K562 (cell line): Measurements from ENCODE around the gene C16orf92. TPM values are rescaled to one million over a fixed set of nuclear protein-coding genes. Genes with fewer than 3 reads are reported as not detected.

Experiments
- ARID1B ChIP-seq: fragments of 450-650 bp; IDR thresholded peaks from 2 replicates; pipeline ENCODE4 v1.6.1; 2016; ENCODE audit warnings: antibody characterized with exemption, mild to moderate bottlenecking, inconsistent platforms
- ASH1L ChIP-seq: fragments of 450-650 bp; IDR thresholded peaks from 2 replicates; pipeline ENCODE4 v1.6.1; 2018; ENCODE audit warnings: borderline replicate concordance, mild to moderate bottlenecking, low read depth; ENCODE audit not compliant: partially characterized antibody
- CBX1 ChIP-seq: sonication (generic); IDR thresholded peaks from 2 replicates; pipeline ENCODE4 v1.6.1; 2016; ENCODE audit warnings: antibody characterized with exemption, low read depth, mild to moderate bottlenecking
- CHD1 ChIP-seq: fragments of 200-600 bp; sonication (generic); IDR thresholded peaks from one replicate; pipeline ENCODE4 v1.6.1; 2012; ENCODE audit warnings: mild to moderate bottlenecking, moderate library complexity, low read length, inconsistent platforms
- DMBX1 ChIP-seq: fragments of 250-450 bp; sonication (Bioruptor Pico); IDR thresholded peaks from 2 replicates; pipeline ENCODE4 v1.8.0; 2022; ENCODE audit warnings: inconsistent platforms, mild to moderate bottlenecking, moderate library complexity, borderline replicate concordance
- FIP1L1 ChIP-seq: fragments of 200-400 bp; formaldehyde crosslinking; IDR thresholded peaks from 2 replicates; pipeline ENCODE4 v1.6.1; 2018; ENCODE audit warnings: mild to moderate bottlenecking, low read depth, low read length; ENCODE audit not compliant: poor library complexity, severe bottlenecking
- FOXJ2 ChIP-seq: fragments of 200-800 bp; sonication (Bioruptor generic); IDR thresholded peaks from 2 replicates; pipeline ENCODE4 v1.6.1; 2016; ENCODE audit warnings: missing genetic modification characterization, missing compliant biosample characterization
- FOXM1 ChIP-seq, 2 experiments: fragments of 450-650 bp in 1 of 2; sonication (generic) in 1 of 2; formaldehyde crosslinking in 1 of 2; IDR thresholded peaks; 2 replicates each; pipeline versions ENCODE4 v1.6.1 to v1.9.0; 2017 to 2022; ENCODE audit warnings: low read depth in 2 of 2, mild to moderate bottlenecking in 2 of 2, missing genetic modification reagents in 1 of 2, moderate library complexity in 1 of 2
- MEIS2 ChIP-seq: fragments of 450-650 bp; IDR thresholded peaks from 2 replicates; pipeline ENCODE4 v1.6.1; 2014; ENCODE audit warnings: mild to moderate bottlenecking; ENCODE audit not compliant: partially characterized antibody
- NCOR1 ChIP-seq: fragments of 450-650 bp; IDR thresholded peaks from 2 replicates; pipeline ENCODE4 v1.6.1; 2016; ENCODE audit warnings: mild to moderate bottlenecking, moderate library complexity
- RBM22 ChIP-seq: fragments of 200-400 bp; formaldehyde crosslinking; IDR thresholded peaks from 2 replicates; pipeline ENCODE4 v1.6.1; 2018; ENCODE audit warnings: low read length, low read depth; ENCODE audit not compliant: poor library complexity, severe bottlenecking
- RBM34 ChIP-seq: fragments of 200-400 bp; formaldehyde crosslinking; IDR thresholded peaks from 2 replicates; pipeline ENCODE4 v1.6.1; 2018; ENCODE audit warnings: low read length, borderline replicate concordance; ENCODE audit not compliant: insufficient read depth
- SAP30 ChIP-seq: fragments of 200-600 bp; sonication (generic); IDR thresholded peaks from 2 replicates; pipeline ENCODE4 v1.6.1; 2012; ENCODE audit warnings: borderline replicate concordance, low read depth, mild to moderate bottlenecking, moderate library complexity, low read length, control low read depth, inconsistent platforms; ENCODE audit not compliant: insufficient read depth, poor library complexity, severe bottlenecking
- SRSF7 ChIP-seq: fragments of 200-400 bp; formaldehyde crosslinking; optimal IDR thresholded peaks from 2 replicates; pipeline ENCODE3; 2017; ENCODE audit warnings: mild to moderate bottlenecking, low read depth, low read length
- TAF9B ChIP-seq: fragments of 450-650 bp; IDR thresholded peaks from 2 replicates; pipeline ENCODE4 v1.6.1; 2018; ENCODE audit warnings: mild to moderate bottlenecking; ENCODE audit not compliant: partially characterized antibody
- TARDBP ChIP-seq: fragments of 450-650 bp; IDR thresholded peaks from 2 replicates; pipeline ENCODE4 v1.6.1; 2016
- TCFL5 ChIP-seq: fragments of 250-450 bp; sonication (Bioruptor Pico); conservative IDR thresholded peaks from 2 replicates; pipeline ENCODE4 v1.6.1; 2021; ENCODE audit warnings: mild to moderate bottlenecking, moderate library complexity, matching md5 sums
- TGIF2 ChIP-seq: sonication (generic); formaldehyde crosslinking; IDR thresholded peaks from 2 replicates; pipeline ENCODE4 v1.8.1; 2022; ENCODE audit warnings: mild to moderate bottlenecking, missing genetic modification reagents, moderate library complexity
- ZNF133 ChIP-seq: fragments of 250-450 bp; sonication (Bioruptor Pico); IDR thresholded peaks from 2 replicates; pipeline ENCODE4 v1.4.0; 2020; ENCODE audit warnings: mild to moderate bottlenecking
- ZNF165 ChIP-seq: fragments of 250-450 bp; sonication (Bioruptor Pico); IDR thresholded peaks from 2 replicates; pipeline ENCODE4 v1.4.0; 2020; ENCODE audit warnings: borderline replicate concordance
- ZNF232 ChIP-seq: sonication (generic); formaldehyde crosslinking; IDR thresholded peaks from 2 replicates; pipeline ENCODE4 v1.8.0; 2022; ENCODE audit warnings: mild to moderate bottlenecking, missing genetic modification reagents
- ZNF239 ChIP-seq: fragments of 250-450 bp; sonication (Bioruptor Pico); IDR thresholded peaks from 2 replicates; pipeline ENCODE4 v1.4.0; 2020; ENCODE audit warnings: mild to moderate bottlenecking
- ZNF41 ChIP-seq: fragments of 250-450 bp; sonication (Bioruptor Pico); conservative IDR thresholded peaks from 2 replicates; pipeline ENCODE4 v1.4.0; 2020; ENCODE audit warnings: mild to moderate bottlenecking
- ZNF717 ChIP-seq: fragments of 250-450 bp; sonication (Bioruptor Pico); IDR thresholded peaks from 2 replicates; pipeline ENCODE4 v1.5.0; 2021
- ZNF77 ChIP-seq: fragments of 250-450 bp; sonication (Bioruptor Pico); IDR thresholded peaks from 2 replicates; pipeline ENCODE4 v1.5.0; 2020
- ZSCAN29 ChIP-seq: fragments of 450-650 bp; IDR thresholded peaks from 2 replicates; pipeline ENCODE4 v1.6.1; 2017
- polyA plus RNA-seq, 8 experiments: library from polyadenylated mRNA; depleted of rRNA in 4 of 8; stranded (reverse) in 5 of 8; unstranded in 3 of 8; fragments of >200 nt; fragmentation: Nextera tagmentation in 2 of 8; fragmentation: Illumina TruSeq in 1 of 8; extraction: Ambion mirVana in 2 of 8; extraction: Trizol in 1 of 8; gene quantifications; 2 replicates each; pipeline versions ENCODE4 v1.2.1 to v1.2.3, GENCODE V29; 2011 to 2014; ENCODE audit warnings: inconsistent platforms in 1 of 8, missing spikeins in 1 of 8
- total RNA-seq, 7 experiments: library from RNA; depleted of rRNA in 6 of 7; stranded (reverse); fragments of >200 nt in 6 of 7; fragmentation: Illumina TruSeq in 2 of 7; extraction: Trizol in 2 of 7; gene quantifications; 2 replicates each; pipeline versions ENCODE4 v1.2.1 to v1.2.3, GENCODE V29; 2011 to 2021; ENCODE audit warnings: low replicate concordance in 1 of 7
- TF ChIP-seq, protein P1 (sequence below): fragments of 250-450 bp; sonication (Bioruptor Pico); IDR thresholded peaks from 2 replicates; pipeline ENCODE4 v1.4.0; 2020; ENCODE audit warnings: mild to moderate bottlenecking
- TF ChIP-seq, protein P2 (sequence below): IDR thresholded peaks from 2 replicates; pipeline ENCODE4 v1.6.1; 2016; ENCODE audit warnings: missing genetic modification characterization, missing compliant biosample characterization

Gene C16orf92
- total and polyA plus RNA-seq, 9 of the 15 experiments (the other 6 are each of a cell fraction or from before 2014, with no cell fraction given): not detected

DNA sequence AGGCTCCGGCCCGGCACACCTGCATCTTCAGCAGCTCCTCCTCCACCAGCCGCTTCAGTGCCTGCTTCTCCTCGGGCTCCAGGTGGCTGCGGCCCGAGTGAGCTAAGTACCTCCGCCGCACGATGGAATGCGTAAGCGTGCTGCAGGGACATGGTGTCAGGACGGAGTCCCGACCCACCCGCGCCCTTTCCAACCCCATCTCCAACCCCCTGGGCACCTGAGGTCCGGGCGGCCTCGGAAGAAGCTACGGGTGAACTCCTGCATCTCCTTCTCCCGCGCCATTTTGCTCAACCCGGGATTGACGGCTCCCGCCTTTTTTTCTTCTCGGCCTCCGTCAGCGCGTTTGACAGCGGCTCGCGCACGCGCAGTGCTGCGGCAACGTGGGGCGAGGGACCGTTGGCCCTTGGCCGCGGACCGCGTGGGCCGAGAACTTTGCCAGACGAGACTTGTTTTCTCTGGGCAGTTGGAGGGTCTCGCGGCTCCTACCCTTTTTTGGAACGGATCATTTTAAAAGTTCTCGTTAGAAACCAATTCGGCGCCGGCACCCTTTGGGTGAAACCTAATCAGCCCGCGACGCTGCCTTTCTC lies 27.6 kb upstream of the C16orf92 start, which contains the start of gene HIRIP3 (continued):
- TF ChIP-seq RBM22 (peak; percentile 64), FIP1L1 (peak; percentile 59), TCFL5 (no peak), ZNF239 (peak; percentile 5; the same call in 1 of the 2 replicates), ZNF165 (CRISPR knock-in tag) (no peak), ZSCAN29 (no peak), ARID1B (peak; percentile 27), CHD1 (no peak), FOXJ2 (tag) (no peak), ASH1L (no peak), ZNF717 (CRISPR knock-in tag) (no peak), ZNF133 (CRISPR knock-in tag) (no peak), RBM34 (no peak), ZNF232 (CRISPR knock-in tag) (no peak), MEIS2 (peak; percentile 84), TAF9B (peak; percentile 24), CBX1 (0 out of 2 replicates have a peak, but pooled peaks have one; percentile 42), SAP30 (peak; percentile 88), ZNF41 (CRISPR knock-in tag) (no peak), TARDBP (no peak; the same call in 1 of the 2 replicates), FOXM1 (IDR thresholded peaks at IDR 0.05; ENCODE audit: low read depth) (0 out of 2 replicates have a peak, but pooled peaks have one; percentile 24), FOXM1 (CRISPR knock-in tag; IDR thresholded peaks at IDR 0.05; ENCODE audit: low read depth) (peak; percentile 24; the same call in 1 of the 2 replicates), ZNF77 (no peak), NCOR1 (no peak), DMBX1 (no peak), SRSF7 (no peak), TGIF2 (peak; percentile 85; the same call in 1 of the 2 replicates)
- TF ChIP-seq, protein P1, sequence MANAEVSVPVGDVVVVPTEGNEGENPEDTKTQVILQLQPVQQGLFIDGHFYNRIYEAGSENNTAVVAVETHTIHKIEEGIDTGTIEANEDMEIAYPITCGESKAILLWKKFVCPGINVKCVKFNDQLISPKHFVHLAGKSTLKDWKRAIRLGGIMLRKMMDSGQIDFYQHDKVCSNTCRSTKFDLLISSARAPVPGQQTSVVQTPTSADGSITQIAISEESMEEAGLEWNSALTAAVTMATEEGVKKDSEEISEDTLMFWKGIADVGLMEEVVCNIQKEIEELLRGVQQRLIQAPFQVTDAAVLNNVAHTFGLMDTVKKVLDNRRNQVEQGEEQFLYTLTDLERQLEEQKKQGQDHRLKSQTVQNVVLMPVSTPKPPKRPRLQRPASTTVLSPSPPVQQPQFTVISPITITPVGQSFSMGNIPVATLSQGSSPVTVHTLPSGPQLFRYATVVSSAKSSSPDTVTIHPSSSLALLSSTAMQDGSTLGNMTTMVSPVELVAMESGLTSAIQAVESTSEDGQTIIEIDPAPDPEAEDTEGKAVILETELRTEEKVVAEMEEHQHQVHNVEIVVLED: no peak
- TF ChIP-seq, protein P2, sequence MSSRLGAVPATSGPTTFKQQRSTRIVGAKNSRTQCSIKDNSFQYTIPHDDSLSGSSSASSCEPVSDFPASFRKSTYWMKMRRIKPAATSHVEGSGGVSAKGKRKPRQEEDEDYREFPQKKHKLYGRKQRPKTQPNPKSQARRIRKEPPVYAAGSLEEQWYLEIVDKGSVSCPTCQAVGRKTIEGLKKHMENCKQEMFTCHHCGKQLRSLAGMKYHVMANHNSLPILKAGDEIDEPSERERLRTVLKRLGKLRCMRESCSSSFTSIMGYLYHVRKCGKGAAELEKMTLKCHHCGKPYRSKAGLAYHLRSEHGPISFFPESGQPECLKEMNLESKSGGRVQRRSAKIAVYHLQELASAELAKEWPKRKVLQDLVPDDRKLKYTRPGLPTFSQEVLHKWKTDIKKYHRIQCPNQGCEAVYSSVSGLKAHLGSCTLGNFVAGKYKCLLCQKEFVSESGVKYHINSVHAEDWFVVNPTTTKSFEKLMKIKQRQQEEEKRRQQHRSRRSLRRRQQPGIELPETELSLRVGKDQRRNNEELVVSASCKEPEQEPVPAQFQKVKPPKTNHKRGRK (tag): no peak
